HCT116 (cell line): ENCODE results near the gene ADPRS.

Source experiments
- CEBPB ChIP-seq: IDR thresholded peaks from 2 replicates; pipeline ENCODE4 v1.6.1; 2012; ENCODE audit warnings: low read depth
- EZH2 ChIP-seq: fragments of 200-600 bp; sonication (generic); IDR thresholded peaks from 2 replicates; pipeline ENCODE4 v1.6.1; 2017; ENCODE audit warnings: antibody characterized with exemption, mixed run types
- MAX ChIP-seq: IDR thresholded peaks from 2 replicates; pipeline ENCODE4 v1.6.1; 2012
- RAD21 ChIP-seq: IDR thresholded peaks from 2 replicates; pipeline ENCODE4 v1.6.1; 2012; ENCODE audit warnings: low read depth, mild to moderate bottlenecking
- TCF7L2 ChIP-seq: IDR thresholded peaks from 2 replicates; pipeline ENCODE4 v1.7.0; 2011; ENCODE audit warnings: borderline replicate concordance, inconsistent platforms; ENCODE audit not compliant: insufficient read depth, insufficient read length; ENCODE audit errors: extremely low read depth
- ZNF274 ChIP-seq: fragments of 200-500 bp; sonication (Bioruptor generic); IDR thresholded peaks from 2 replicates; pipeline ENCODE4 v1.6.1; 2014; ENCODE audit warnings: mild to moderate bottlenecking, low read depth, low read length, inconsistent platforms
- TF ChIP-seq, protein P1 (sequence below), 3 experiments: fragments of 200-600 bp in 1 of 3; sonication (generic) in 1 of 3; IDR thresholded peaks in 2 of 3; conservative IDR thresholded peaks in 1 of 3; 2 replicates each; pipeline ENCODE4 v1.5.1; 2012 to 2017; ENCODE audit warnings: low read depth in 2 of 3, low read length in 2 of 3, antibody characterized with exemption in 1 of 3, borderline replicate concordance in 1 of 3, control low read depth in 1 of 3, mild to moderate bottlenecking in 1 of 3, mixed read lengths in 1 of 3, mixed run types in 1 of 3, moderate library complexity in 1 of 3; ENCODE audit not compliant: insufficient read depth in 1 of 3

- TF ChIP-seq EZH2 (no peak), RAD21 (no peak), MAX (no peak), CEBPB (no peak), ZNF274 (no peak), TCF7L2 (no peak)
- TF ChIP-seq, protein P1, sequence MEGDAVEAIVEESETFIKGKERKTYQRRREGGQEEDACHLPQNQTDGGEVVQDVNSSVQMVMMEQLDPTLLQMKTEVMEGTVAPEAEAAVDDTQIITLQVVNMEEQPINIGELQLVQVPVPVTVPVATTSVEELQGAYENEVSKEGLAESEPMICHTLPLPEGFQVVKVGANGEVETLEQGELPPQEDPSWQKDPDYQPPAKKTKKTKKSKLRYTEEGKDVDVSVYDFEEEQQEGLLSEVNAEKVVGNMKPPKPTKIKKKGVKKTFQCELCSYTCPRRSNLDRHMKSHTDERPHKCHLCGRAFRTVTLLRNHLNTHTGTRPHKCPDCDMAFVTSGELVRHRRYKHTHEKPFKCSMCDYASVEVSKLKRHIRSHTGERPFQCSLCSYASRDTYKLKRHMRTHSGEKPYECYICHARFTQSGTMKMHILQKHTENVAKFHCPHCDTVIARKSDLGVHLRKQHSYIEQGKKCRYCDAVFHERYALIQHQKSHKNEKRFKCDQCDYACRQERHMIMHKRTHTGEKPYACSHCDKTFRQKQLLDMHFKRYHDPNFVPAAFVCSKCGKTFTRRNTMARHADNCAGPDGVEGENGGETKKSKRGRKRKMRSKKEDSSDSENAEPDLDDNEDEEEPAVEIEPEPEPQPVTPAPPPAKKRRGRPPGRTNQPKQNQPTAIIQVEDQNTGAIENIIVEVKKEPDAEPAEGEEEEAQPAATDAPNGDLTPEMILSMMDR (IDR thresholded peaks at IDR 0.05 in 2 of 3, conservative IDR thresholded peaks at IDR 0.05 in 1 of 3; ENCODE audit: borderline replicate concordance in 1 of 3, insufficient read depth in 1 of 3, low read depth in 2 of 3, low read length in 2 of 3): no peak
These were observed 2.8 kb upstream of the ADPRS start for GRCh38 chr1:36085686-36086526.
